ENCODE data around the gene SYNDIG1. TPM values are rescaled to one million over a fixed set of nuclear protein-coding genes. Genes with fewer than 3 reads are reported as not detected.

SYNDIG1 gene
- total RNA-seq, 1 experiment from 2014 or later, result 17.9 TPM

DNA sequence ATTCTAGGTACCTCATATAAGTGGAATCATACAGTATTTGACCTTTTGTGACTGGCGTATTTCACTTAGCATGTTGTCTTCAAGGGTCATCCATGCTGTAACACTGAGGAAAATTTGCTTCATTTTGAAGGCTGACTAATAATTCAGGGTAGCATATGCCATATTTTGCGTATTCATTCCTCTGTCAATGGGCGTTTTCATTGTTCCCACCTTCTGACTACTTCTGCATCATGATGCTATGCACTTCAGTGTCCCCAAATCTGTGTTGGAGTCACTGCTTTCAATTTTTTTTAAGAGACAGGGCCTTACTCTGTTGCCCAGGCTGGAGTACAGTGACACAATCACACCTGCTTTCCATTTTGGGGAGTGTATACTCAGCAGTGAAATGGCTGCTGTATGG, 51.6 kb downstream of the SYNDIG1 start:
- no peak for TF ChIP-seq EZH2 (IDR thresholded peaks at IDR 0.05; ENCODE audit: borderline replicate concordance, low read depth, low read length, poor library complexity, severe bottlenecking)
- TF ChIP-seq, protein P1, sequence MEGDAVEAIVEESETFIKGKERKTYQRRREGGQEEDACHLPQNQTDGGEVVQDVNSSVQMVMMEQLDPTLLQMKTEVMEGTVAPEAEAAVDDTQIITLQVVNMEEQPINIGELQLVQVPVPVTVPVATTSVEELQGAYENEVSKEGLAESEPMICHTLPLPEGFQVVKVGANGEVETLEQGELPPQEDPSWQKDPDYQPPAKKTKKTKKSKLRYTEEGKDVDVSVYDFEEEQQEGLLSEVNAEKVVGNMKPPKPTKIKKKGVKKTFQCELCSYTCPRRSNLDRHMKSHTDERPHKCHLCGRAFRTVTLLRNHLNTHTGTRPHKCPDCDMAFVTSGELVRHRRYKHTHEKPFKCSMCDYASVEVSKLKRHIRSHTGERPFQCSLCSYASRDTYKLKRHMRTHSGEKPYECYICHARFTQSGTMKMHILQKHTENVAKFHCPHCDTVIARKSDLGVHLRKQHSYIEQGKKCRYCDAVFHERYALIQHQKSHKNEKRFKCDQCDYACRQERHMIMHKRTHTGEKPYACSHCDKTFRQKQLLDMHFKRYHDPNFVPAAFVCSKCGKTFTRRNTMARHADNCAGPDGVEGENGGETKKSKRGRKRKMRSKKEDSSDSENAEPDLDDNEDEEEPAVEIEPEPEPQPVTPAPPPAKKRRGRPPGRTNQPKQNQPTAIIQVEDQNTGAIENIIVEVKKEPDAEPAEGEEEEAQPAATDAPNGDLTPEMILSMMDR (conservative IDR thresholded peaks at IDR 0.05; ENCODE audit: low read depth, low read length), result no peak
- Histone ChIP-seq H3K36me3 (ENCODE audit: insufficient read depth, low read length, poor library complexity, severe bottlenecking) (no peaks in the 10 kb centered on the region), H3K9me3 (ENCODE audit: low read depth, low read length, poor library complexity, severe bottlenecking) (no peaks in the 10 kb centered on the region), H3K4me1 (ENCODE audit: insufficient read depth, low read length, poor library complexity, severe bottlenecking) (peaks cover 4% of the 10 kb centered on the region), H3K27ac (ENCODE audit: low read depth, low read length, poor library complexity, severe bottlenecking) (no peak overlapping the region), H3K27me3 (replicated peaks; ENCODE audit: insufficient read depth, low read depth, low read length, poor library complexity) (no peaks in the 10 kb centered on the region), H3K4me3 (ENCODE audit: low read depth, low read length, poor library complexity, severe bottlenecking) (no peak overlapping the region)
- ChIA-PET POLR2A (ENCODE audit: low non-redundant PET) (interaction anchor here (0.7 kb wide), 1 partner anchor 91 kb away, joined by 4 read pairs; no protein-coding TSS in a partner anchor), CTCF (no interaction called here)
- no peak for DNase-seq (ENCODE audit: low spot score)
- intact Hi-C loops (cut with micrococcal nuclease; ENCODE audit: unreplicated experiment), result no loop called here
- BruUV-seq (replicated peaks), result no TSS peak

DNA sequence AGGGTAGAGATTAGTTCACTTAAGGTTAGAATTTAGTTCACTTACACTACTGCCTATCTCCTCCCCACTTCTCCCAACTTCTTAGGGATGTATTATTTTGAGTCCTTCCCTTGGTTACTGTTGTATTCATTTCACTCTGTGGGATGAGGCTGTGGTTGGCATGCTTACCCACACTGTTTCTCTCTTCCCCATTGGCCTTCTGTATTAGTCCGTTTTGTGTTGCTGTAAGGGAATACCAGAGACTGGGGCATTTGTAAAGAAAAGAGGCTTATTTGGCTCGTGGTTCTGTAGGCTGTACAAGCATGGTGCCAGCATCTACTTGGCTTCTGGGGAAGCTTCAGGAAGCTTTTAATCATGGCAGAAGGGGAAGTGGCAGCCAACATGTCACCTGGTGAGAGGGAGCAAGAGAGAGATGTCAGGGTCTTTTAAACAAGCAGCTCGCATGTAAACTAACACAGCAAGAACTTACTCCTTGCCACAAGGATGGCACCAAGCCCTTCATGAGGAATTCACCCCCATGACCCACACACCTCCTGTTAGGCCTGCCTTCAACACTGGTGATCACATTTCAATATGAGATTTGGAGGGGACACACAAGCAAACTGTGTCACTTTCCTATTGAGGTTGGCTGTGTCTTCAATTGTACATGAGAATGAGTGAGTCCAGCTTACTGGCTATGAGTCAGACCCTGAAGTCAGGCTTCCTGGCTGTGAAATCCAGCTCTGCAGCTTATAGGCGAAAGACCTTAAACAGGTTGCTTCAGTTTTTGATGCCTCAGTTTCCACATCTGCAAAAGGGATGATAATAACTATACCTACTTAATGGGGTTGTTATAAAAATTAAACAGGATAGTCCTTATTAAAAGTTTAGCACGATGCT, 53.3 kb downstream of the SYNDIG1 start:
- ChIA-PET POLR2A (ENCODE audit: low non-redundant PET) (no interaction called here), CTCF (no interaction called here)
- Histone ChIP-seq H3K4me1 (ENCODE audit: insufficient read depth, low read length, poor library complexity, severe bottlenecking) (peaks cover 4% of the 10 kb centered on the region), H3K4me3 (ENCODE audit: low read depth, low read length, poor library complexity, severe bottlenecking) (no peak overlapping the region), H3K27ac (ENCODE audit: low read depth, low read length, poor library complexity, severe bottlenecking) (no peak overlapping the region), H3K9me3 (ENCODE audit: low read depth, low read length, poor library complexity, severe bottlenecking) (no peaks in the 10 kb centered on the region), H3K36me3 (ENCODE audit: insufficient read depth, low read length, poor library complexity, severe bottlenecking) (no peaks in the 10 kb centered on the region), H3K27me3 (replicated peaks; ENCODE audit: insufficient read depth, low read depth, low read length, poor library complexity) (no peaks in the 10 kb centered on the region)
- intact Hi-C loops (cut with micrococcal nuclease; ENCODE audit: unreplicated experiment), result no loop called here
- TF ChIP-seq, protein P1 (conservative IDR thresholded peaks at IDR 0.05; ENCODE audit: low read depth, low read length), result no peak
- TF ChIP-seq EZH2 (IDR thresholded peaks at IDR 0.05; ENCODE audit: borderline replicate concordance, low read depth, low read length, poor library complexity, severe bottlenecking), result no peak
- DNase-seq (ENCODE audit: low spot score), result no peak
- BruUV-seq (replicated peaks), result no TSS peak

DNA sequence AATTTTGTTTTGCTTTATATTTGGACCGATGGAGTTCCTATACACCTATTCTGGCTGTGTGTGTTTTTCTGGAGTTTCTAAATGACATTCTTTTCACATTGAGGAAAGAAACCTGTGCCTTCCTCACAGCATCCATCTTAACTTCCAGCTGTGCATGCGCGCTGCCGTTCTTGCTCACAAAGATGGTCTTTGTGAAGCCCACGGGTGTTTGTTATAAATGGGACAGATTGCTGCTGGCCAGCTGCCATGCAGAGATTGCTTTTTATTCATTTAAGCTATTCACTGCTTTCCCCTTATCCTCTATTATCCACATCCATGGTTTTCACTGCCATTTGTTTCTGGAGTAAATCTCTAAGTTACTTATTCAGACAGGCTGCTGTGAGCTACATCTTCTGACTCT, 54.2 kb downstream of the SYNDIG1 start:
- ChIA-PET CTCF (no interaction called here), POLR2A (ENCODE audit: low non-redundant PET) (no interaction called here)
- intact Hi-C loops (cut with micrococcal nuclease; ENCODE audit: unreplicated experiment), result no loop called here
- DNase-seq (ENCODE audit: low spot score), result peak; percentile 49
- no peaks in the 10 kb centered on the region for H3K27me3 ChIP-seq (replicated peaks; ENCODE audit: insufficient read depth, low read depth, low read length, poor library complexity)
- H3K27ac ChIP-seq (ENCODE audit: low read depth, low read length, poor library complexity, severe bottlenecking), result peak overlapping the region; percentile 5
- TF ChIP-seq, protein P1 (conservative IDR thresholded peaks at IDR 0.05; ENCODE audit: low read depth, low read length), result no peak
- no peak for TF ChIP-seq EZH2 (IDR thresholded peaks at IDR 0.05; ENCODE audit: borderline replicate concordance, low read depth, low read length, poor library complexity, severe bottlenecking)
- H3K36me3 ChIP-seq (ENCODE audit: insufficient read depth, low read length, poor library complexity, severe bottlenecking), result no peaks in the 10 kb centered on the region
- no TSS peak for BruUV-seq (replicated peaks)
- H3K4me1 ChIP-seq (ENCODE audit: insufficient read depth, low read length, poor library complexity, severe bottlenecking), result peaks cover 4% of the 10 kb centered on the region
- no peaks in the 10 kb centered on the region for H3K9me3 ChIP-seq (ENCODE audit: low read depth, low read length, poor library complexity, severe bottlenecking)
- H3K4me3 ChIP-seq (ENCODE audit: low read depth, low read length, poor library complexity, severe bottlenecking), result no peak overlapping the region

Data from A673 (cell line).